Measurements from ENCODE around the gene PAK1.
"Not testable (repeated sequence)": the region's sequence is repeated elsewhere in the genome, so short reads cannot be mapped to it uniquely, and the experiment has no call there.

PAK1 gene

DNA sequence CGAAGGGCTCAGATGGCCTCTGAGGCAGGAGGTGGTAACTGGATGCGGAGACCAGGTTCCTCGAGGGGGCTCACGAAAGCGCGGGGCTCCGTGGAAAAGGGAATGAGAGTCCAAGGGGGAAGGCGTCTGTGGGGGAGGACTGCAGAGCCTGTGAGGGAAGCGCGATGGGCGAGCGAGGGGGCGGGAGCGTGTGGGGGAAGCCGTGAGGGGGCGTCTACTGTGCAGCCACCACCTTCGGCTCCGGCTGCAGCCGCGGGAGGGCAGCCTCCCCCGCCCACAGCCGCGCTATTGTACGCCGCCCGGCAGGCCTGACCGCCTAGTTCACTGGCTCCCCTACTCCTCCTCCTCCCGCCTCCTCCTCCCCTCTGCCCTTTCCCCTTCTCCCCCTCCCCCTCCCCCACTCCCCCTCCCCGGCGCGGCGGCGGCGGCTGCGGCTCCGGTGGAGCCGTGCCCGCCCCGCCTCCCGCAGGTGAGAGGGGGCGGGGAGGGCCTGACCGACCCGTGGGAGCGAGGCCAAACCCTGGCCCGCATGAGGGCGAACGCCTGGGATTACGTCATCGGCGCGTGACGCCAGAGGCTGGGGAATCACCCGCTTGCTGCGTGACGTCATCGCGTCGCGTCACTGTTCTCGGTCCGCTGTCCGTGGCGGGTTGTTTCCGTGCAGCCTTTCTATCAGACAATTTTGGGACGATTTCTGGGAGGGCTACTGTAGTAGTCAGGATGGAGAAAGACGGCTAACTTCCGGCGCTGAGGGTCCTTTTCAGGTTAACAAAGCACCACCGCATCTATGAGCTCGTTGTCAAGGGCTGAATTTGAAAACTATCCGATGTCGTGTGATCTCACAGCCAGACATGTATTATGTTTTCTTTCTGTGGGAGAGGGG is at the start of gene PAK1:
TSS of gene PAK1 (minus strand) at position 294 of the 883 bp plus-strand sequence. CDS start 81,574 bp downstream, outside the sequence.
- DNase-seq (ENCODE audit: low read depth): peak; percentile 87

DNA sequence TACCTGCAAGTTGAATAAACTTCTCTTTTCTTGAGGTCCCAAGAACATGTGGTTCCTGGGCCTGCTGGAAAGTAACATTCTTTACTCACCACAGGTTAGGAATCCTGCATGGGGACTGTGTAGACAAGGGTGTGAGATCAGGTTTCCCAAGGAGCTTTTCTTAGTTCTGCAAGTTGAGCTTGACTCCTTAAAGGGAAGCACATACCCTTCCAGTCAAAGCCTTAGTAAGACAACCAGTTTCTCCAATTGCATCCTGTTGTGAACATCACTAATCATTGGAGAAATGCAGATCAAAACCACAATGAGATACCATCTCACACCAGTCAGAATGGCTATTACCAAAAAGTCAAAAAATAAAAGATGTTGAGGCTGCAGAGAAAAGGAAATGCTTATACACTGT is 48.3 kb upstream of the PAK1 start:
- DNase-seq (ENCODE audit: low read depth): peak; percentile 13

DNA sequence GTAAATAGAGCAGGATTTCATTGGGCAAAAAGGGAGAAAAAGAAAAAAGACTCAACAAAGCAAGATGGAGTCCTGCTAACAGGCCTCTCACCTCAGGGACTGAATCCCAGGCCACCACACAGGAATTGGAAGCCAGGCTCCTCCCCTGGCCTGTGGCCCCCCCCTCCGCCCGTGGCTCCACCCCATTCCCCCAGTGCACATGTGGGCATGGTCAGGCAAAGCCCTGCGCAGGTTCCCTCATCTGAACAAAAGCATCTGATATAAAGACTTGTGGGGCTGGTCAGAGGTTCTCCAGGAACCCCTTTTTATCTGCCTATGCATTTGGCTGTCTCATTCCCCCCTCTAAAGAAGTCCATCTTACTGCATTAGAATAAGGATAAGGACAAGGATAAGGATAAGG is 46.0 kb upstream of the PAK1 start:
- DNase-seq (ENCODE audit: low read depth): no peak

DNA sequence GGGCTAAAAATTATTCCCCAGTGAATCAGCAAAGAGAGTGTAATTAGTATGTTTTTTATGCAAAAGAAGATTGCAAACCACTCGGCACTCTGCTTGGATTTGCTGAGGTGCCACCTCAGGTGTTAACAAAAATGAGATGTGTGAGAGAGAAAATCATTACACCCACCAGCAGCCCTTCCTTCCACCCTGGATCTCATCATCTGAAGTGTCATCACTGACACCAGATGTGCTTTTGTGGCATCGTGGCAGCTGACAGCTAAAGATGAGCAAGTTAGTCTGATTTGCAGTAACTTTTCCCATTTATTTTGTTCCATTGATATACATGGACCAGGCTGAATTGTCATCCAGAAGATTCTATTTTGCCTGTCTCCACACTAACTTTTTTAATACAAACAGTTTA is 44.6 kb upstream of the PAK1 start:
- DNase-seq (ENCODE audit: low read depth): no peak

DNA sequence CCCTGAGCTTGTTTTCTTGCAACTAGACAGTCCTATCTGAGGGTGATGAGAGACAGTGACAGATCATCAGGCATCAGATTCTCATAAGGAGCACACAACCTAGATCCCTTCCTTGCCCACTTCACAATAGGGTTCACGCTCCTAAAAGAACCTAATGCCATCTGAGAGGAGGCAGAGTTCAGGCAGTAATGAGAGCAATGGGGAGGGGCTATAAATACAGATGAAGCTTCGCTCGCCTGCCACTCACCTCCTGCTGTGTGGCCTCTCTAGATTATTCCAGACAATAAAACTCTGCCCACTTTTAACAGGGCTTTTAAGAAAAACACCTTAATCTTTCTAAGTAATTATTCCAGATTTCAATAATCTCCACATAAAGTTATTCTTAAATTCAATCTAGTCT is 43.9 kb upstream of the PAK1 start:
- no peak for DNase-seq (ENCODE audit: low read depth)

DNA sequence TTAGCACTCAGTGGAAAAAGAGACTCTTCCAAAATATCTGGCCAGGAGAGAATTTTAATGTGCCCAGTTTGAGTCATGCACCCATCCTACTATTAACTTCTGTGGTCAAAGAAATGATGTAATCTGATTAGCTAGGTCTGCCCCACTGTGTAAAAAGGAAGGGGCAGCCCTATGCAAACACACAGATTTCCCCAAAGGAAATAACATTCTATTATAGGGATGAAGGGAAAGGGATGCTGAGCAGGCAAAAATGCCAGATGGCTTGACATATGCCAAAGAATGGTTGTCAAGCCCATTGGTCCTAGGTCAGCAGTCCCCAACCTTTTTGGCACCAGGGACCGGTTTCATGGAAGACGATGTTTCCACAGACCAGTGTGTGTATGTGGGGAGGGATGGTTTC is 43.3 kb upstream of the PAK1 start:
- DNase-seq (ENCODE audit: low read depth): peak; percentile 11

DNA sequence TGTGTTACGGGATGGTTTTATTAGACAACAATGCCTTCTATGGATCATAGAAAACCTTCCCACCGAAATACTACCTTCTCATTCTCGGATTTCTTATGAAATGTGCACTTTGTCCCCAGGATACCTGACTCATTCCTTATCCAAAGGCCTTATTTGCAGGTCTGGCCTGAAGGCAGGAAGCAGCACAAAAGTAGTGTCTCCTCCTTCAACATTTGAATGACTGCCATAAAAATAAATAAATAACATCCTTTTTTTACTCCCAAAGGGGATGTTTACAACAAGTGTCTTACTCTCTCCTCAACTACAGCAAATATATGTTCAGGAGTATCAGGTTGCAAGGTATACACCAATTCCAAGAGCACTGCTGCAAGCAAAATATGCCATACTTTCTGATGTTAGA is 41.6 kb upstream of the PAK1 start:
- no peak for DNase-seq (ENCODE audit: low read depth)

DNA sequence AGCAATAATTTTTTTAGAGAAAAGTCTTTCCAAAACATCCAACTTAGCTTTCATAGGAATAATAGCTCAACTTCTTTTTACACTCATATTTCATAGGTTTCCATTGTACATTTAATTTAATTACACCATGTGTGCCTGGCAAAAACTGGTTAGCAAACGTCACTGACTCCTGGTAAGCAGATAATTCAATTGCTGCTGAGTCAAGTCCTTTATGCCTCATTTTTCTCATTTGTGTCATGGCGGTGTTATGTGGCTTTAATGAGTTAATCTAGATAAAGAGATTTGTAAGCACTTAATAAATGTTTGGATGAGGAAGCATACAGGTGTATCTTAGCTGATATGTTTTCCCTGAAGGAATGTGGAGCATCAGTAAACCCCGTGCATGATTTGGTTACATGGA is 41.2 kb upstream of the PAK1 start:
- DNase-seq (ENCODE audit: low read depth): no peak

DNA sequence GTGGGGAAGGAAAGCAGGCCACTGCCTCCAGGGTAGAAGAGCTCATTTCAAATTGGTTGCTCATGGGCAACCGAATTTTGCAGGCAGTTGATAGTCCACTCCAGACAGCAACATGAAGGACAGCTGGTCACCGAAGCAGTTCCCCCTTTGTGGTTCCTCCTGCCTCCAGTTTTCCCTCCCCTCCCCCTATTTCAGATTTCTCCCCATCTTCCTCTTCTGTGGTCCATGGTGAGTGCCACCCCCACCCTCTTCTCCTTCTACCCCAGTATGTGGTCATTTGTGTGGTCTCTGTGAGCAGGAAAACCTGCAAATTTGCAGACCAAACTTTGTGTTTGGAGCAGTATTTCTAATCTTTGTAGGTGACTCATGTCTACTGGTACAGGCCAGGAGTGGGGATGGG is 38.2 kb upstream of the PAK1 start:
- no peak for DNase-seq (ENCODE audit: low read depth)

DNA sequence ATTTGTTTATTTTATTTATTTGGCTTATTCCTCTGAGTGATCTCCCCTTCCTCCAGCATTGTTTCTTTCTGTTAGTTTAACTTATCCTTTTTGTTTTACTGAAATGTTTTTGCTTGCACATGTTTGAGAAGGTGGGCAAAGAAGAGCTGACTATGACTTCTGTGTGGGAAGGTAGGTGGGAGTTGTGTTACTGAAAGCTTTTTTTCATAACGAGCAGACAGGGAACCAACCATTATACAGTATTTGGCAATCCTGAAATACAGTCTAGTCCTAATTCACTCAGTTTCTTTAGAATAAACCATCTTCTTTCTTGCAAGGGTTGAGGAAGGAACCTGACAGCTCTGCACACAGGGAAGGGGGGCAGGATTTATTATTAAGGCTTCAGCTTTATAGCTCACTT is 37.0 kb upstream of the PAK1 start:
- no peak for DNase-seq (ENCODE audit: low read depth)

DNA sequence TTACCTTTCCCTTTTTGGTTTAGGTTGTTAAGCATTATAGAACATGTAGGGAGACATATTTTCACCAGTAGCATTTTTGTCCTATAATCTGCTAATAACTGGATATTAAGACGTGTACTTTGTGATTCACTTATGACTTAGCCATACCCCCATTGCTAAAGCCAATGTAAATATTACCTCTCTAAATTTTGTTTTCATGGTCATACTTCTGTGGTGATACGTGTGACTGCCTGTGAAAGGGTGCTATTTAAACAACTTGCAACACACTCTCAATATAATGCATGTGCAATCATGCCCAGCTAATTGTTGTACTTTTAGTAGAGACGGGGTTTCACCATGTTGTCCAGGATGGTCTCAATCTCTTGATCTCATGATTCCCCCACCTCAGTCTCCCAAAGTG is 36.2 kb upstream of the PAK1 start:
- DNase-seq (ENCODE audit: low read depth): no peak

DNA sequence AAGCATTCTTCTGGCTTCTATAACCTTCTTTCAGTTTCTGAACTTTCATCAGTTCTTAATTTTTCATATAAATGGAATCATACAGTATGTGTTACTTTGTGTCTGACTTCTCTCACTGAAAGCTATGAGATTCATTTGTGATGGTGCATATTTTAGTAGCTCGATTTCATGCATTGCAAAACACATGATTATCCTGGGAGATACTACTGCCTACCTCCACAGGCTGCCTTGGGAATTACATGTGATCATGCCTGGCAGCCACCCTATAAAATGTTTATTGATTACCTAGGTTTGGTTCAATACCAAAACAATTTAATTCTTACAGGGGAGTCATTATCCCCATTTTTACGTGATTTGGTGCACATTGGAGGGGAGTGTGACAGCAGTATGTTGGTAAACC is 34.1 kb upstream of the PAK1 start:
- no peak for DNase-seq (ENCODE audit: low read depth)

DNA sequence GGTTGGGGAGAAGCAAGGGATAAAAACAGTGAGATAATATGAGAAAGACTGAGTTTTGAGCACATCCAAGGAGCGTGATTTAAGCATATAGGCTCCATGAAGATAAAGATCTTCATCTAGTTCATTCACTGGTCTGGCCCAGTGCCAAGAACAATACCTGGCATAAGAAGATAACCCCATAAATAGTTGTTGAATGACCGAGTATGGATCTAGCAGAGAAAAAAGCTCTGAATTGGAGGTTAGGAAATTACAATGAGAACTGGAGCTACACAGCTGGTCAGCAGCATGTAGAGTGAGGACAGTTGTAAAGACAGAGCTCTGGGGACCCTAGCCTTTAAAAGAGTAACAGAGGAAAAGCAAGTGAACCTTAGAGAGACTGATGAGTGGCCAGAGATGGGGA is 33.0 kb upstream of the PAK1 start:
- DNase-seq (ENCODE audit: low read depth): peak; percentile 45

DNA sequence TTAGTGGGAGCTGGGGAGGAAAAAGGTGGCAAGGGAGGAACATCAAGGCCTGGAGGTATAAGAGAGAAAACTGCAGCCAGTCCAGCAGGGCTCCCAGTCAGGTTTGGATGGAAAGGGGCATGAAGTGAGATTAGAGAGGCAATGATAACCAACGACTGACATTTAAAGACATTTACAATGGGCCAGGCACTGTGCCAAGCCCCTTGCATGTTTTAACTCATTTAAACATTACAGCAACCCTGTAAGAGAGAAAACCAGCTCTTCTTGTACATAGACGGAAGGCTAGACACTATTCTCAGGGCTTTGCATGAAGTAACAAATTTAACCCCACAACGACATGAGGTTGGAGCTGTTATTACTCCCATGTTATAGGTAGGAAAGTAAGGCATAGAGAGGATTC is 32.1 kb upstream of the PAK1 start:
- DNase-seq (ENCODE audit: low read depth): no peak

DNA sequence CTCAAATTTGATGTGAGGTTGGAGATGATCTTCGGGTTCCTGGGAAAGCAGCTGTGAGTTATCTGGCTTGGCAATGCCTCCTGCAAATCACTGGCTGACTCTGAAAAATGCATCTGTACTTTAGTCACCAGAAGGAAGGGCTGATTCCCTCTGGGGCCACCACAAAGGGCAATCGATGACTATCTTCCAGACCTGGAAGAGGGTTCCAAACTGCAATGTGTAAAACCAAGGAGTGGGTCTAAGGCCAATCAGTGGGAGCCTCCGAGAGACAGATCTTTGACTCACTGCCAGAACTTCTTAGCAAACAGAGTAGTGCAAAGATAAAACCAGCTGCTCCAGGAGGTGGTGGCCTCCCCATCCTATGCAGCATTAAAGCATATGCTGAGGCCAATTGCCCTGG is 29.1 kb upstream of the PAK1 start:
- DNase-seq (ENCODE audit: low read depth): peak; percentile 41

DNA sequence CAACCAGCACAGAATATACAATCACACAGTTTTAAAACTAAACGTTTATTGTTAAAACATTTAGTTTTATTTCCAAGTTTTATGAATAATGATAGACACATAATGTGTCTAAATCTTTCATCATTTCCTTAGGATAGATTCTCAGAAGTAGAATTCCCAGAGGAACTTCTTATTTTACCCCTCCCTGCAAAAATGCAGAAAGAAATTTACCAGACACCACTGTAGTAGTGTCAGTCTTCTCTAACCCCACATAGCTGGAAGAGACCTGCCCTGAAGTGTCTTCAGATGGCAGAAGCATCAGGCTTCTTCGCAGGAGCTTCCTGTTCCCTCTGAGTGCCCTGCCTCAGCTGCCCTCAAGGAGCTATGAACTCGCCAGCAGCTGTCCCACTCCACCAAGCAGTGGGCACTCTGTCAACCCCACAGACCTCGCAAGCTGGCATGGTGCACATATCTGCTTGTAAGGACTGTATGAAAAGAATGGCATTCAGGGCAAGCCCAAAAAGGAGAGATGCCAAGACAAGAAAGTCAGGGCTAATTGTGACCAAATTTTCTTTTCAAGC is 28.5 kb upstream of the PAK1 start:
- no peak for DNase-seq (ENCODE audit: low read depth)

DNA sequence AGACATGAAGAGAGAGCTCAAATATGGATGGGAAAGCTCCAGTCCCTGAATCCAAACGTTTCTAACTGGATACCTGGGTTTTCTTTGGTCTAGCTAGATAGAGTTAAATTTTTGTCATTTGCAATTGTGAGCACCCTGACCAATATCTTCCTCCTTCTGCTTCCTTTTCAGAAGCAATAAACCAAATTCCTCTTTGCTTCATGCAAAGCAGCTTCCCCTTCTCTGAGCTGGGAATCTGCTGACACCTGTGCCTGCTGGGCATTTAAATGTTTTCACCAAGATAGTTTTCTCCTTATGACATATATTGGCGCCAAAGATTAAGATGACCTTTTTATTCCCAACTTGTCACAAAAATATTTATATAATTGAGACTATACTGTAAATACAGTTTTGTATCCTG is 27.9 kb upstream of the PAK1 start:
- DNase-seq (ENCODE audit: low read depth): no peak

DNA sequence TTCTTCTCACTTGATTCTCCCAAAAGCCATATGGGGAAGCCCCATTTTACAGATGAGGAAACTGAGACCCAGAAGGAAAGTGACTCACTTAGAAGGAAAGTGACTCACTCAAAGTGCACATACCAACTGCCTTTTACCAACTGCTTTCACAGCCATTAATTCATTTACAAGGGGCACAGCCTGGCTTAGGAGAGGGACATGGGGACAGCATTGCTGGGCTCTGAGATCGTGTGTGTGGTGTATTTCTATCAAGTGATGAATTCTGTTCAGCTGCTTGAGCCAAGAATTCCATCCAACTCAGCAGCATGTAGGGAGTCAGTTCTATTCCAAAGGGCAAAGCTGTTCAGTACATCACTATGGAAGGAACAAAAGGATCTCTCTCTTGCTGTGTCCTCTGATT is 23.5 kb upstream of the PAK1 start:
- peak; percentile 7 for DNase-seq (ENCODE audit: low read depth)

DNA sequence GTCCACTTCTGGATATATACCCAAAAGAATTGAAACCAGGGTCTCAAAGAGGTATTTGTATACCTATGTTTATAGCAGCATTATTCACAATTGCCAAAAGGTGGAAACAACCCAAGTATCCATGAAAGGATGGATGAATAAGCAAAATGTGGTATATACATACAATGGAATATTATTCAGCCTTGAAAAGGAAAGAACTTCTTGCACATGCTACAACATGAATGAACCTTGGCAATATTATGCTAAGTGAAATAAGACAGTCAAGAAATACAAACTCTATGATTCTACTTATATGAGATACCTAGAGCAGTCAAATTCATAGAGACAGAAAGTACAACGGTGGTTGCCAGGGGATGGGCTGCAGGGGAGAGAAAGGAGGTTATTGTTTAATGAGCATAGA is 21.6 kb upstream of the PAK1 start:
- no peak for DNase-seq (ENCODE audit: low read depth)

DNA sequence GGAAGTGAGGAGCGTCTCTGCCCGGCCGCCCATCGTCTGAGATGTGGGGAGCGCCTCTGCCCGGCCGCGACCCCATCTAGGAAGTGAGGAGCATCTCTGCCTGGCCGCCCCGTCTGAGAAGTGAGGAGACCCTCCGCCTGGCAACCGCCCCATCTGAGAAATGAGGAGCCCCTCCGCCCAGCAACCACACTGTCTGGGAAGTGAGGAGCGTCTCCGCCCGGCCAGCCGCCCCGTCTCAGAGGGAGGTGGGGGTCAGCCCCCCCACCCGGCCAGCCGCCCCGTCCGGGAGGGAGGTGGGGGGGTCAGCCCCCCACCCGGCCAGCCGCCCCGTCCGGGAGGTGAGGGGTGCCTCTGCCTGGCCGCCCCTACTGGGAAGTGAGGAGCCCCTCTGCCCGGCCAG is 16.1 kb upstream of the PAK1 start:
- not testable (repeated sequence) for DNase-seq (ENCODE audit: low read depth)

DNA sequence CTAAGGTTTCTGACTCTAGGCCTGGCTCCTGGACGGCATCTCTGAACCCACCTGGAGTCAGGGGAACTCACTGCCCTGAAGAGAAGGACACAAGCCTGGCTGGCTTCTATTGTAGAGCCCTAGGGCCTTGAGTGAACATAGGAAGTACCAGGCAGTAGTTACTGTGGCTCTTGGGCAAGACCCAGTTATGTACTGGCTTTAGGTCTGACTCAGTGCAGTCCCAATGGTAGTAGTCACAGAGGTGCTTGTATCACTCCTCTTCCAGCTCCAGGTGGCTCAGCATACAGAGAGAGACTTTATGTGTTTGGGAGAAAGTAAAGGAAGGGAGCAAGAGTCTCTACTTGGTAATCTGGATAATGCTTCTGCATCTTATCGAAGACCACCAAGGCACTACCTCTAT is 13.9 kb upstream of the PAK1 start:
- no peak for DNase-seq (ENCODE audit: low read depth)

DNA sequence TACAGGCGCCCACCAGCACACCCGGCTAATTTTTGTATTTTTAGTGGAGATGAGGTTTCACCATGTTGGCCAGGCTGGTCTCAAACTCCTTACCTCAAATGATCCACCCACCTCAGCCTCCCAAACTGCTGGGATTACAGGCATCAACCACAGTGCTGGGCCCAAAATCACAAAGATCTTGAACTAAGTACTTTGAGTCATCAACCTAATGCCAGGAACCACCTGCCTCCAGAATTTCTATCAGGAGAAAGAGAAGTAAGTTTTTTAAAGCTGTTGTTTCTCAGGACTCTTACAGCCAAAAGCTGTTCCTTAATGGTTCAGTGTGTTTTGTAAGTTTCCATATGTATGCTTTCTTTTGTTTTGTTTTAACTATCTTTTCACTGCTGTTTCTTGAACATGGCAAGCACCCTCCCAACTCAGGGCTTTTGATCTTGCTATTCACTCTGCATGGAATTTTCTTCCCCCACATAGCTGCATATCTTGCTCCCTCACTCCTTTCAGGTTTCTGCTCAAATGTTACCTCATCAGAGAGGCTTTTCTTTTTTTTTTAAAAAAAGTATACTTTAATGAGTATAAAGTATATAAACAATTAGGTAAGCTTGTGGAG is 6.0 kb upstream of the PAK1 start:
- DNase-seq (ENCODE audit: low read depth): no peak

DNA sequence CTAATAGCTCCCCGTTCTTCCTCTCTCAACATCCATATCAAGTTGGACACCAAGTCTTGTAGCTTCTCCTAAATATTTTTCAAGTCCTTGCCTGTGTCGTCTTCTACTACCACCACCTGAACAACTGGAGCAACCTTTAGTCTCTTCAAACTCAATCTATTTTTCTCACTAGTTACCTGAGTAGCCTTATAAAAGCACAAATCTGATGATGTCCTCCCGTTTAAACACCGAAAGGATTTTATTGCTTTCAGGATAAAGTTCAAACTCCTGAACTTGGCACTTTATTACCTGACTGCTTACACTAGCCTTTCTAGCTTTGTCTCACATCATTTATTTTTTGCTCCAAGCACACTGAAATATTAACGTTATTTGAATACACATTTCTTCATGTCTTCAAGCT is 1.3 kb upstream of the PAK1 start:
- no peak for DNase-seq (ENCODE audit: low read depth)

DNA sequence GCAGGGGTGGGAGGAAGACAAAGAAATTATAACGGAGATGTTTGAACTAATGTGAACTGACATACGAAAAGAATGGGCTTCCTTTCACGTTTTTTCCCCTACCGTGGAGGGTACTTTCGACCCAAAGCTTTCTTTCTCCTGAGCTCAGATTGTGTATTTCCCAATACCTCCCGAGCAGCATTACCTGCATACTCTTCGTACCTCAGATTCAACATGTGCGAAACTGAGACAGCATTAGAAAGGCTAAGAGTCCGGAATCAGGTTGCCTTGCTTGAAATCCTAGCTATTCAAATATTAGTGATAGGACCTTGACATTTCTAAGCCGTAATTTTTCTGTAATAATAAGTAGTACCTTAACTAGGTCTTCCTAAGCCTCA is 778 bp upstream of the PAK1 start:
- DNase-seq (ENCODE audit: low read depth): no peak
